GM12864 (cell line): Measurements from ENCODE around the gene SLC25A24.

Source experiments
- DNase-seq: peaks from one replicate; pipeline ENCODE4 v3.0.0-alpha.2; 2011; ENCODE audit warnings: low read depth
- H3K4me3 ChIP-seq: 2 replicates; pipeline ENCODE4 v1.5.1; 2011; ENCODE audit warnings: mild to moderate bottlenecking, low read depth, low read length, control low read depth
- CTCF ChIP-seq: IDR thresholded peaks from 2 replicates; pipeline ENCODE4 v1.5.1; 2011; ENCODE audit warnings: low read depth, mild to moderate bottlenecking, moderate library complexity, low read length, control low read depth, inconsistent platforms; ENCODE audit errors: missing control alignments

The SLC25A24 gene

GRCh38 chr1:108124023-108124422 is 76.1 kb downstream of the SLC25A24 start:
- no peak for DNase-seq
- H3K4me3 ChIP-seq: no peak overlapping the region
- no peak for TF ChIP-seq CTCF

- DNase-seq: no peak
- no peak overlapping the region for H3K4me3 ChIP-seq
- TF ChIP-seq CTCF: no peak
Measured at GRCh38 chr1:108121358-108122143, 78.6 kb downstream of the SLC25A24 start.

GRCh38 chr1:108120163-108120562 is 80.0 kb downstream of the SLC25A24 start:
- TF ChIP-seq CTCF: no peak
- no peak for DNase-seq
- no peak overlapping the region for H3K4me3 ChIP-seq

GRCh38 chr1:108119500-108119899 is 80.6 kb downstream of the SLC25A24 start:
- no peak for DNase-seq
- no peak overlapping the region for H3K4me3 ChIP-seq
- no peak for TF ChIP-seq CTCF

GRCh38 chr1:108117945-108118902 is 81.9 kb downstream of the SLC25A24 start:
- no peak for DNase-seq
- no peak overlapping the region for H3K4me3 ChIP-seq
- no peak for TF ChIP-seq CTCF

- no peak for DNase-seq
- H3K4me3 ChIP-seq: no peak overlapping the region
- no peak for TF ChIP-seq CTCF
Measured at GRCh38 chr1:108117237-108117636, 82.9 kb downstream of the SLC25A24 start.
